Measurements from ENCODE around the gene GRIA3. TPM values are rescaled to one million over a fixed set of nuclear protein-coding genes. Genes with fewer than 3 reads are reported as not detected.
"Not testable (repeated sequence)": the region's sequence is repeated elsewhere in the genome, so short reads cannot be mapped to it uniquely, and the experiment has no call there.

Gene GRIA3
- total RNA-seq, 4 donors from 2014 or later: 7.4 to 13.8 (median 12.4) TPM; not detected in 1

DNA sequence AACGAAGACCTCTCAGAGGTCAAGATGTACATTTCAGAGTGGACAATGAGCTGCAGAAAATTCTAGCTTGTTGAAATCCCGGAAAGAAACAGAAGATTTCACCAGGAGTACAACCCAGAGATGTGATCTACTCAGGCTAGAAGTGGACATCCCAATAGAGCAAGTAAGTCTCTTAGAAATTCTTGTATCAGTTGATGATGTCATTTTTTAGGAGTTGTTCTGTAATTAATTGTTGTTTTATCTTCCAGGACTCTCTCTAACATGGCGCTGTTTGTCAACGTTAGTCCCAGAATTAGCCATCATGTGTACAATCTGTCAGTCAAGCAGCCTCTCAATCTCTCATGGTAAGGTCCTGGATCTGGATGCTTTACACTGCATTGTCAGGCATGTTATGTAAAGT, 174.4 kb downstream of the GRIA3 start:
- no peak for TF ChIP-seq POLR2A (IDR thresholded peaks at IDR 0.05)
- TF ChIP-seq, protein P1, sequence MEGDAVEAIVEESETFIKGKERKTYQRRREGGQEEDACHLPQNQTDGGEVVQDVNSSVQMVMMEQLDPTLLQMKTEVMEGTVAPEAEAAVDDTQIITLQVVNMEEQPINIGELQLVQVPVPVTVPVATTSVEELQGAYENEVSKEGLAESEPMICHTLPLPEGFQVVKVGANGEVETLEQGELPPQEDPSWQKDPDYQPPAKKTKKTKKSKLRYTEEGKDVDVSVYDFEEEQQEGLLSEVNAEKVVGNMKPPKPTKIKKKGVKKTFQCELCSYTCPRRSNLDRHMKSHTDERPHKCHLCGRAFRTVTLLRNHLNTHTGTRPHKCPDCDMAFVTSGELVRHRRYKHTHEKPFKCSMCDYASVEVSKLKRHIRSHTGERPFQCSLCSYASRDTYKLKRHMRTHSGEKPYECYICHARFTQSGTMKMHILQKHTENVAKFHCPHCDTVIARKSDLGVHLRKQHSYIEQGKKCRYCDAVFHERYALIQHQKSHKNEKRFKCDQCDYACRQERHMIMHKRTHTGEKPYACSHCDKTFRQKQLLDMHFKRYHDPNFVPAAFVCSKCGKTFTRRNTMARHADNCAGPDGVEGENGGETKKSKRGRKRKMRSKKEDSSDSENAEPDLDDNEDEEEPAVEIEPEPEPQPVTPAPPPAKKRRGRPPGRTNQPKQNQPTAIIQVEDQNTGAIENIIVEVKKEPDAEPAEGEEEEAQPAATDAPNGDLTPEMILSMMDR (IDR thresholded peaks at IDR 0.05): no peak
- Histone ChIP-seq H3K4me1 (no peaks in the 10 kb centered on the region), H3K36me3 (no peaks in the 10 kb centered on the region), H3K27ac (no peak overlapping the region), H3K4me3 (no peak overlapping the region), H3K9me3 (no peaks in the 10 kb centered on the region), H3K27me3 (no peaks in the 10 kb centered on the region)
- intact Hi-C loops (cut with DNase I; ENCODE audit: low total_unique reads): no loop called here
- no peak for DNase-seq

- no peak for DNase-seq
- intact Hi-C loops (cut with DNase I; ENCODE audit: low total_unique reads): no loop called here
- TF ChIP-seq, protein P1 (IDR thresholded peaks at IDR 0.05): no peak
- no peak for TF ChIP-seq POLR2A (IDR thresholded peaks at IDR 0.05)
- Histone ChIP-seq H3K4me1 (no peaks in the 10 kb centered on the region), H3K27me3 (no peaks in the 10 kb centered on the region), H3K9me3 (no peaks in the 10 kb centered on the region), H3K27ac (no peak overlapping the region), H3K36me3 (no peaks in the 10 kb centered on the region), H3K4me3 (no peak overlapping the region)
Observed at GRCh38 chrX:123361371-123361770, 177.3 kb downstream of the GRIA3 start.

DNA sequence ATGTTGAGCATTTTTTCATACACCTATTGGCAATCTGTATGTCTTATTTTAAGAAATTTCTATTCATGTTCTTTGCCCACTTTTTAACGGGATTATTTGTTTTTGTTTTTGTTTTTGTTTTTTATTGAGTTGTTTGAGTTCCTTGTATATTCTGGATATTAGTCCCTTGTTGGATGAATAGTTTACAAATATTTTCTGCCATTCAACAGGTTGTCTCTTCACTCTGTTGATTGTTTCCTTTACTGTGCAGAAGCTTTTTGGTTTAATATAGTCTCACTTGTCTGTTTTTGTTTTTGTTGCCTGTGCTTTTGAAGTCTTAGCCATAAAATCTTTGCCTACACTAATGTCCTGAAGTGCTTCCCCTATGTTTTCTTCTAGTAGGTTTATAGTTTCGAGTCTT, 202.1 kb downstream of the GRIA3 start:
- H3K36me3 ChIP-seq; H3K27ac ChIP-seq; intact Hi-C loops (cut with DNase I; ENCODE audit: low total_unique reads); H3K27me3 ChIP-seq; H3K9me3 ChIP-seq; H3K4me1 ChIP-seq; H3K4me3 ChIP-seq; DNase-seq: not testable (repeated sequence)

DNA sequence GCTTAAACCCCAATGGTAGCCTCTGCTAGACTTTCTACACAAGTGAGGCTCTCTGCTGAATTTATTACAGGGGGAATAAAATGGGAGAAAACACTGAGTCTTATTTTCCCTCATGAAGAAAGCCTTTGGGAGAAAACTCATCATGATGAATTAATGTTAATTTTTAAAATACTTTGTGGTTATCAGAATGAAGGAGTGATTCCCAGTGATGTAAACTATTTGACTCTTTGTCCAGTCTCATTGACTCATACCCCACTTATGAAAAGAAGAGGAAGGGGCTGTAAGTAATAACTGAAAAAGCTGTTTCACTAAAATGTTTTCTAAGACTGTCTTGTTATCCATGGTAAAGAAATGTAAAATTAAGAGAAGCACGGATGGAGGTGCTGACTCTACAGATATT, 208.8 kb downstream of the GRIA3 start:
- no peak for DNase-seq
- no peak for TF ChIP-seq POLR2A (IDR thresholded peaks at IDR 0.05)
- TF ChIP-seq, protein P1 (IDR thresholded peaks at IDR 0.05): no peak
- Histone ChIP-seq H3K9me3 (no peaks in the 10 kb centered on the region), H3K36me3 (no peaks in the 10 kb centered on the region), H3K27me3 (no peaks in the 10 kb centered on the region), H3K4me3 (no peak overlapping the region), H3K27ac (no peak overlapping the region), H3K4me1 (no peaks in the 10 kb centered on the region)
- intact Hi-C loops (cut with DNase I; ENCODE audit: low total_unique reads): no loop called here

DNA sequence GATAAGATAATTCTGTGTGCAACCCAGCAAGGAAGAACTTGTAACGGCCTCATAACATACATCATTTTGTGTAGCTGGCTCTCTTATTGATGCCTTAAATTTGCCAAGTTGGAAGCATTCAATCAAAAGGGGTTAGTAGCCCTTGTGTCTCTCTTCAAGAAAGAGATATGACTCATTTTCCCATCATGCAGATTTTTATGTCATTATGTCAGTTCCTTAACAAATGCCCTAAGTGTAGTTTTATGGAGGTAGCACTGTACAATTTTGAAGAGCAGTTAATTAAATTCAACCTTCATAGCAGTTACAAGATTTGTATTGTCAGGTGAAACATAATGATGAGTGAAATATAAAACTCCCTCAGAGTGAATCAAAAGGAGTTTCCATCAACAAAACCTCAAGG, 215.6 kb downstream of the GRIA3 start:
- Histone ChIP-seq H3K4me3 (no peak overlapping the region), H3K4me1 (no peaks in the 10 kb centered on the region), H3K9me3 (no peaks in the 10 kb centered on the region), H3K36me3 (no peaks in the 10 kb centered on the region), H3K27ac (no peak overlapping the region), H3K27me3 (no peaks in the 10 kb centered on the region)
- intact Hi-C loops (cut with DNase I; ENCODE audit: low total_unique reads): no loop called here
- DNase-seq: no peak
- TF ChIP-seq, protein P1 (IDR thresholded peaks at IDR 0.05): no peak
- no peak for TF ChIP-seq POLR2A (IDR thresholded peaks at IDR 0.05)

- Histone ChIP-seq H3K9me3 (no peaks in the 10 kb centered on the region), H3K36me3 (no peaks in the 10 kb centered on the region), H3K4me3 (no peak overlapping the region), H3K27ac (no peak overlapping the region), H3K27me3 (no peaks in the 10 kb centered on the region), H3K4me1 (no peaks in the 10 kb centered on the region)
- DNase-seq: no peak
- intact Hi-C loops (cut with DNase I; ENCODE audit: low total_unique reads): no loop called here
- no peak for TF ChIP-seq POLR2A (IDR thresholded peaks at IDR 0.05)
- TF ChIP-seq, protein P1 (IDR thresholded peaks at IDR 0.05): no peak
Observed at GRCh38 chrX:123405231-123405630, 221.2 kb downstream of the GRIA3 start.

Data from uterus (tissue), 4 donors.